Sigmoid colon (tissue), 7 donors: ENCODE data around the gene PRKAG2. TPM values are rescaled to one million over a fixed set of nuclear protein-coding genes. Genes with fewer than 3 reads are reported as not detected.

ENCODE experiments used
- DNase-seq: peaks from one replicate; pipeline ENCODE4 v3.0.0-alpha.2; 2019
- H3K27ac ChIP-seq, 4 donors: fragments of 200-600 bp; sonication (generic); one replicate each; pipeline ENCODE4 v1.5.1; 2016 to 2019; ENCODE audit warnings: mild to moderate bottlenecking in 1 of 4
- H3K27me3 ChIP-seq, 3 donors: fragments of 200-600 bp; sonication (generic); one replicate each; pipeline ENCODE4 v1.5.1; 2019; ENCODE audit warnings: mild to moderate bottlenecking in 1 of 3
- H3K36me3 ChIP-seq, 4 donors: fragments of 200-600 bp; sonication (generic); one replicate each; pipeline ENCODE4 v1.5.1; 2016 to 2019
- H3K4me1 ChIP-seq, 4 donors: fragments of 200-600 bp; sonication (generic); one replicate each; pipeline ENCODE4 v1.5.1; 2017 to 2019
- H3K4me3 ChIP-seq, 4 donors: fragments of 200-600 bp; sonication (generic); one replicate each; pipeline ENCODE4 v1.5.1; 2017 to 2019; ENCODE audit warnings: mild to moderate bottlenecking in 2 of 4, moderate library complexity in 1 of 4
- H3K9me3 ChIP-seq, 4 donors: fragments of 200-600 bp in 3 of 4; sonication (generic) in 3 of 4; one replicate each; pipeline versions ENCODE4 v1.5.1 to v1.6.1; 2013 to 2019
- CTCF ChIP-seq, 4 experiments: fragments of 450-650 bp in 3 of 4; fragments of 200-600 bp in 1 of 4; IDR thresholded peaks; one replicate each; pipeline ENCODE4 v1.5.1; 2016 to 2019; ENCODE audit warnings: antibody characterized with exemption in 4 of 4, mild to moderate bottlenecking in 3 of 4, moderate library complexity in 2 of 4
- EP300 ChIP-seq, 4 donors: sonication (generic); formaldehyde crosslinking; IDR thresholded peaks; one replicate each; pipeline ENCODE4 v1.6.1; 2017; ENCODE audit warnings: antibody characterized with exemption in 4 of 4
- POLR2A ChIP-seq, 2 donors: fragments of 450-650 bp; IDR thresholded peaks; one replicate each; pipeline ENCODE4 v1.6.1; 2016; ENCODE audit warnings: antibody characterized with exemption in 2 of 2, mild to moderate bottlenecking in 2 of 2, moderate library complexity in 2 of 2
- POLR2AphosphoS5 ChIP-seq, 4 donors: sonication (generic); formaldehyde crosslinking; IDR thresholded peaks; one replicate each; pipeline ENCODE4 v1.6.1; 2017; ENCODE audit warnings: antibody characterized with exemption in 4 of 4
- WGBS, 2 donors: extraction: QIAGEN DNeasy Blood & Tissue Kit; methylation state at CpG; one replicate each; pipeline ENCODE4 v1.1.7; 2013; 5-methylcytosine and 5-hydroxymethylcytosine counted together
- intact Hi-C: fragments of 100-400 bp; cut with DNase I; formaldehyde crosslinking; loops from one replicate; pipeline ENCODE4 v1.15.1; 2023
- polyA plus RNA-seq, 3 donors: library from polyadenylated mRNA; stranded (reverse); fragments of 200-250 nt; gene quantifications; one replicate each; pipeline ENCODE4 v1.2.3, GENCODE V29; 2013
- total RNA-seq, 4 donors: library from RNA; depleted of rRNA; stranded (reverse); fragments of >200 nt; gene quantifications; one replicate each; pipeline ENCODE4 v1.1.0, GENCODE V29; 2016
- donor health status: healthy with polysubstance abuse.
- donor health status: Bipolar disorder and iron deficiency.
- donor health status: healthy.

The PRKAG2 gene
- total and polyA plus RNA-seq, 7 donors, result 19.2 to 51.2 (median 37.1) TPM

GRCh38 chr7:151810441-151811232, 66.3 kb downstream of the PRKAG2 start:
- Histone ChIP-seq H3K27me3 (no peaks in the 10 kb centered on the region), H3K4me3 (no peak overlapping the region), H3K27ac (no peak overlapping the region), H3K9me3 (no peaks in the 10 kb centered on the region), H3K4me1 (no peaks in the 10 kb centered on the region), H3K36me3 (no peaks in the 10 kb centered on the region)
- 80 to 89% methylated on average over 17 of the region's 17 CpGs for WGBS, 2 donors
- intact Hi-C loops, result no loop called here
- TF ChIP-seq CTCF (IDR thresholded peaks at IDR 0.05), result no peak
- no peak for TF ChIP-seq EP300 (IDR thresholded peaks at IDR 0.05)
- no peak for TF ChIP-seq POLR2AphosphoS5 (IDR thresholded peaks at IDR 0.05)
- TF ChIP-seq POLR2A (IDR thresholded peaks at IDR 0.05), result no peak
- no peak for DNase-seq

GRCh38 chr7:151809864-151810170, 67.1 kb downstream of the PRKAG2 start:
- TF ChIP-seq POLR2A (IDR thresholded peaks at IDR 0.05), result no peak
- no peak for TF ChIP-seq EP300 (IDR thresholded peaks at IDR 0.05)
- no peak for TF ChIP-seq POLR2AphosphoS5 (IDR thresholded peaks at IDR 0.05)
- TF ChIP-seq CTCF (IDR thresholded peaks at IDR 0.05), result no peak
- DNase-seq, result no peak
- no peak overlapping the region for H3K4me3 ChIP-seq
- H3K4me1 ChIP-seq, result no peaks in the 10 kb centered on the region
- intact Hi-C loops, result no loop called here
- H3K9me3 ChIP-seq, result no peaks in the 10 kb centered on the region
- no peaks in the 10 kb centered on the region for H3K27me3 ChIP-seq
- no peaks in the 10 kb centered on the region for H3K36me3 ChIP-seq
- 85 to 94% methylated on average over 5 of the region's 5 CpGs for WGBS, 2 donors
- no peak overlapping the region for H3K27ac ChIP-seq

- 91 to 93% methylated on average over 22 of the region's 22 CpGs for WGBS, 2 donors
- DNase-seq, result no peak
- intact Hi-C loops, result no loop called here
- no peaks in the 10 kb centered on the region for H3K9me3 ChIP-seq
- no peaks in the 10 kb centered on the region for H3K4me1 ChIP-seq
- H3K36me3 ChIP-seq, result no peaks in the 10 kb centered on the region
- no peaks in the 10 kb centered on the region for H3K27me3 ChIP-seq
- no peak overlapping the region for H3K27ac ChIP-seq
- TF ChIP-seq CTCF (IDR thresholded peaks at IDR 0.05) (no peak), POLR2AphosphoS5 (IDR thresholded peaks at IDR 0.05) (no peak), POLR2A (IDR thresholded peaks at IDR 0.05) (no peak), EP300 (IDR thresholded peaks at IDR 0.05) (no peak)
- H3K4me3 ChIP-seq, result no peak overlapping the region
These were observed 67.6 kb downstream of the PRKAG2 start for GRCh38 chr7:151809146-151809863.

- Histone ChIP-seq H3K36me3 (no peaks in the 10 kb centered on the region), H3K4me1 (no peaks in the 10 kb centered on the region), H3K9me3 (no peaks in the 10 kb centered on the region), H3K27me3 (no peaks in the 10 kb centered on the region), H3K4me3 (no peak overlapping the region), H3K27ac (no peak overlapping the region)
- 79 to 84% methylated on average over 24 of the region's 24 CpGs for WGBS, 2 donors
- TF ChIP-seq POLR2AphosphoS5 (IDR thresholded peaks at IDR 0.05) (no peak), CTCF (IDR thresholded peaks at IDR 0.05) (no peak), EP300 (IDR thresholded peaks at IDR 0.05) (no peak), POLR2A (IDR thresholded peaks at IDR 0.05) (no peak)
- no peak for DNase-seq
- intact Hi-C loops, result no loop called here
These were observed 68.3 kb downstream of the PRKAG2 start for GRCh38 chr7:151808400-151809145.
